ENCODE results near the gene FGFBP3. TPM values are rescaled to one million over a fixed set of nuclear protein-coding genes. Genes with fewer than 3 reads are reported as not detected.

The FGFBP3 gene
- total RNA-seq, 1 experiment from 2014 or later = 68.2 TPM

GRCh38 chr10:91907033-91907594, 2.2 kb downstream of the FGFBP3 start:
- CTCF ChIA-PET = interaction anchor here (1.3 to 2.4 kb wide), 2 partner anchors 21 to 50 kb away, joined by 4 to 11 read pairs; no protein-coding TSS in a partner anchor
- no peaks in the 10 kb centered on the region for H3K9me3 Mint-ChIP-seq
- peak overlapping the region; percentile 46; the same call in 1 of the 2 replicates for H3K27ac Mint-ChIP-seq
- peaks cover 18% of the 10 kb centered on the region for H3K36me3 Mint-ChIP-seq
- POLR2A ChIA-PET = interaction anchor here (2.4 kb wide), 1 partner anchor 17 kb away, joined by 27 read pairs; the partner anchor contains the start of gene BTAF1
- H3K4me1 Mint-ChIP-seq = peaks cover 37% of the 10 kb centered on the region
- TF ChIP-seq FOXP4 (CRISPR knock-in tag; IDR thresholded peaks at IDR 0.05) = no peak
- no peak for TF ChIP-seq ZNF232 (CRISPR knock-in tag; IDR thresholded peaks at IDR 0.05)
- H3K27me3 Mint-ChIP-seq (ENCODE audit: low read depth) = no peaks in the 10 kb centered on the region
- peak overlapping the region; percentile 92 for H3K4me3 Mint-ChIP-seq
- DNase-seq (ENCODE audit: low spot score) (no peak), ATAC-seq (no peak)

GRCh38 chr10:91901784-91902677, 7.3 kb downstream of the FGFBP3 start:
- TF ChIP-seq FOXP1 (CRISPR knock-in tag; IDR thresholded peaks at IDR 0.05; ENCODE audit: borderline replicate concordance) = no peak
- no peak for TF ChIP-seq SP1 (CRISPR knock-in tag; conservative IDR thresholded peaks at IDR 0.05)
- TF ChIP-seq ELF4 (CRISPR knock-in tag; IDR thresholded peaks at IDR 0.05; ENCODE audit: low read depth) = no peak
- Mint-ChIP-seq H3K4me1 (peaks cover 33% of the 10 kb centered on the region), H3K27me3 (ENCODE audit: low read depth) (no peaks in the 10 kb centered on the region), H3K27ac (peak overlapping the region; percentile 66; the same call in 1 of the 2 replicates), H3K9me3 (peaks cover 11% of the 10 kb centered on the region), H3K4me3 (no peak overlapping the region), H3K36me3 (peaks cover 20% of the 10 kb centered on the region)
- DNase-seq (ENCODE audit: low spot score) = no peak
- ATAC-seq = peak; percentile 43; the same call in 1 of the 2 replicates
- CTCF ChIA-PET = interaction anchor here (0.8 to 1.3 kb wide), 2 partner anchors 22 to 27 kb away, joined by 3 to 5 read pairs; partner anchors contain the start of gene BTAF1
- POLR2A ChIA-PET = interaction anchor here (1.1 to 1.5 kb wide), 2 partner anchors 15 kb away, joined by 3 to 5 read pairs; no protein-coding TSS in a partner anchor

- Mint-ChIP-seq H3K36me3 (peaks cover 8% of the 10 kb centered on the region), H3K9me3 (peaks cover 24% of the 10 kb centered on the region), H3K4me1 (peaks cover 16% of the 10 kb centered on the region), H3K27me3 (ENCODE audit: low read depth) (no peaks in the 10 kb centered on the region), H3K4me3 (no peak overlapping the region), H3K27ac (no peak overlapping the region)
- DNase-seq (ENCODE audit: low spot score) (no peak), ATAC-seq (no peak)
- ChIA-PET CTCF (no interaction called here), POLR2A (no interaction called here)
- TF ChIP-seq TCF7 (CRISPR knock-in tag; IDR thresholded peaks at IDR 0.05; ENCODE audit: low read depth) = no peak
- TF ChIP-seq GTF2I (CRISPR knock-in tag; conservative IDR thresholded peaks at IDR 0.05) = no peak
- no peak for TF ChIP-seq ZBTB43 (CRISPR knock-in tag; IDR thresholded peaks at IDR 0.05)
- TF ChIP-seq IRF2 (CRISPR knock-in tag; IDR thresholded peaks at IDR 0.05; ENCODE audit: borderline replicate concordance, low read depth) = no peak
- no peak for TF ChIP-seq ZNF425 (CRISPR knock-in tag; conservative IDR thresholded peaks at IDR 0.05)
- TF ChIP-seq ZNF396 (CRISPR knock-in tag; IDR thresholded peaks at IDR 0.05; ENCODE audit: borderline replicate concordance) = no peak
Observed at GRCh38 chr10:91897421-91897820, 11.9 kb downstream of the FGFBP3 start.
